ENCODE measurements around the gene GNB5. TPM values are rescaled to one million over a fixed set of nuclear protein-coding genes. Genes with fewer than 3 reads are reported as not detected.
"Not testable (repeated sequence)": the region's sequence is repeated elsewhere in the genome, so short reads cannot be mapped to it uniquely, and the experiment has no call there.

GNB5 gene
- polyA plus RNA-seq, 3 donors: 6.4 to 14.4 (median 10.0) TPM

GRCh38 chr15:52090193-52090592 is 101.0 kb downstream of the GNB5 start:
- H3K27ac ChIP-seq (ENCODE audit: low read depth, low read length): no peak overlapping the region

GRCh38 chr15:52086011-52086786 is 105.0 kb downstream of the GNB5 start:
- WGBS, 3 donors: 80 to 88% (median 84%) methylated on average over 5 of the region's 5 CpGs
- H3K27ac ChIP-seq (ENCODE audit: low read depth, low read length): no peak overlapping the region

GRCh38 chr15:52085299-52085698 is 105.9 kb downstream of the GNB5 start:
- no peak overlapping the region for H3K27ac ChIP-seq (ENCODE audit: low read depth, low read length)

- WGBS, 3 donors: 65 to 74% (median 72%) methylated on average over 4 of the region's 4 CpGs
- H3K27ac ChIP-seq (ENCODE audit: low read depth, low read length): no peak overlapping the region
Observed at GRCh38 chr15:52083603-52084002, 107.6 kb downstream of the GNB5 start.

GRCh38 chr15:52083037-52083359 is 108.2 kb downstream of the GNB5 start:
- not testable (repeated sequence) for H3K27ac ChIP-seq (ENCODE audit: low read depth, low read length)
- WGBS, 3 donors: 69 to 91% (median 88%) methylated on average over 1 of the region's 1 CpG

- no peak overlapping the region for H3K27ac ChIP-seq (ENCODE audit: low read depth, low read length)
- WGBS, 3 donors: 74 to 79% (median 75%) methylated on average over 5 of the region's 5 CpGs
Observed at GRCh38 chr15:52082197-52083036, 108.8 kb downstream of the GNB5 start.

- H3K27ac ChIP-seq (ENCODE audit: low read depth, low read length): no peak overlapping the region
- 89 to 93% (median 92%) methylated on average over 9 of the region's 9 CpGs for WGBS, 3 donors
Observed at GRCh38 chr15:52080706-52081392, 110.3 kb downstream of the GNB5 start.

- no peak overlapping the region for H3K27ac ChIP-seq (ENCODE audit: low read depth, low read length)
- WGBS, 3 donors: 72 to 84% (median 82%) methylated on average over 5 of the region's 5 CpGs
Observed at GRCh38 chr15:52080031-52080430, 111.2 kb downstream of the GNB5 start.

GRCh38 chr15:52078876-52079700 is 112.1 kb downstream of the GNB5 start:
- no peak overlapping the region for H3K27ac ChIP-seq (ENCODE audit: low read depth, low read length)
- WGBS, 3 donors: 36 to 50% (median 44%) methylated on average over 13 of the region's 13 CpGs

- no peak overlapping the region for H3K27ac ChIP-seq (ENCODE audit: low read depth, low read length)
- WGBS, 3 donors: 73 to 80% (median 77%) methylated on average over 10 of the region's 10 CpGs
Observed at GRCh38 chr15:52078197-52078875, 112.9 kb downstream of the GNB5 start.

GRCh38 chr15:52076889-52077781 is 114.1 kb downstream of the GNB5 start:
- no peak overlapping the region for H3K27ac ChIP-seq (ENCODE audit: low read depth, low read length)
- 83 to 90% (median 88%) methylated on average over 11 of the region's 11 CpGs for WGBS, 3 donors

- H3K27ac ChIP-seq (ENCODE audit: low read depth, low read length): no peak overlapping the region
Observed at GRCh38 chr15:52071570-52071969, 119.6 kb downstream of the GNB5 start.

GRCh38 chr15:52069559-52069958 is 121.6 kb downstream of the GNB5 start:
- 55 to 92% (median 90%) methylated on average over 5 of the region's 5 CpGs for WGBS, 3 donors
- H3K27ac ChIP-seq (ENCODE audit: low read depth, low read length): no peak overlapping the region

More at GRCh38 chr15:52071570-52071969, 119.6 kb downstream of the GNB5 start:
- WGBS, 3 donors: 68 to 86% (median 83%) methylated on average over 10 of the region's 10 CpGs

GRCh38 chr15:52068004-52068615 is 123.1 kb downstream of the GNB5 start:
- 76 to 90% (median 90%) methylated on average over 2 of the region's 2 CpGs for WGBS, 3 donors
- no peak overlapping the region for H3K27ac ChIP-seq (ENCODE audit: low read depth, low read length)

GRCh38 chr15:52067545-52067926 is 123.7 kb downstream of the GNB5 start:
- H3K27ac ChIP-seq (ENCODE audit: low read depth, low read length): no peak overlapping the region

GRCh38 chr15:52066842-52067544 is 124.2 kb downstream of the GNB5 start:
- 81 to 88% (median 82%) methylated on average over 3 of the region's 3 CpGs for WGBS, 3 donors

More at GRCh38 chr15:52066842-52067544, 124.2 kb downstream of the GNB5 start:
- no peak overlapping the region for H3K27ac ChIP-seq (ENCODE audit: low read depth, low read length)

All from adipose tissue (tissue), 3 donors.